BJ (cell line): Measurements from ENCODE around the gene ANKRD24. TPM values are rescaled to one million over a fixed set of nuclear protein-coding genes. Genes with fewer than 3 reads are reported as not detected.

ENCODE experiments used
- CTCF ChIA-PET: fragments of 350-600 bp; formaldehyde crosslinking; extraction: SDS; loops from one replicate; lab custom pipeline; 2021; ENCODE audit warnings: antibody characterized with exemption, inconsistent platforms; lab: Yijun Ruan, JAX
- POLR2A ChIA-PET: fragments of 300-600 bp; sonication (Branson Sonifier 250); formaldehyde crosslinking; extraction: SDS; loops from one replicate; lab custom pipeline; 2021; ENCODE audit warnings: antibody characterized with exemption; lab: Charles Lee
- DNase-seq: peaks from one replicate; pipeline ENCODE4 v3.0.0-alpha.2; 2011; ENCODE audit warnings: low read depth
- H3K27me3 ChIP-seq: 2 replicates; pipeline ENCODE4 v1.6.0; 2011; ENCODE audit warnings: low read length; ENCODE audit not compliant: control insufficient read depth, insufficient read depth
- H3K36me3 ChIP-seq: 2 replicates; pipeline ENCODE4 v1.5.1; 2011; ENCODE audit warnings: low read length; ENCODE audit not compliant: control insufficient read depth, insufficient read depth
- H3K4me3 ChIP-seq: 2 replicates; pipeline ENCODE4 v1.5.1; 2011; ENCODE audit warnings: low read depth, mild to moderate bottlenecking, control low read depth, low read length
- polyA plus RNA-seq: library from polyadenylated mRNA; depleted of rRNA; stranded (reverse); fragments of >200 nt; gene quantifications from 2 replicates; pipeline ENCODE4 v1.2.3, GENCODE V29; 2011
- TF ChIP-seq, protein P1 (sequence below): IDR thresholded peaks from 2 replicates; pipeline ENCODE4 v1.5.1; 2011; ENCODE audit warnings: low read depth, mild to moderate bottlenecking, control low read depth, inconsistent platforms, low read length, moderate library complexity; ENCODE audit not compliant: insufficient read depth

ANKRD24 gene
- polyA plus RNA-seq, 1 experiment, result 0.22 TPM

DNA sequence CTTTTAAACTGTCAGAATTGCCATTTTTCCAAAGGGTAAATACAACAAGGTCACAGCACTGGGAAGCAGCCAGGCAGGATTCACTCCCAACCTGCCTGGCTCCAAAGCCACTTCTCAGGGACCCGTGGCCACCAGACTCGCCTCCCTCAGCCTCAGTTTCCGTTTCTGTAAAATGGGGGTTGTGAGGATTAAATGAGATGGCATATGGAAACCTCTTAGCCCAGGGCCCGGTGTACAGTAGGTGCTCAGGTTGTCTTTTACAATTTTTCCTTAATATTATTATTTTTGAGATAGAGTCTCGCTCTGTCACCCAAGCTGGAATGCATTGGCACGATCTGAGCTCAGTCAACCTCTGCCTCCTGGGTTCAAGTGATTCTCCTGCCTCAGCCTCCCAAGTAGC is 74.5 kb downstream of the ANKRD24 start:
- TF ChIP-seq, protein P1, sequence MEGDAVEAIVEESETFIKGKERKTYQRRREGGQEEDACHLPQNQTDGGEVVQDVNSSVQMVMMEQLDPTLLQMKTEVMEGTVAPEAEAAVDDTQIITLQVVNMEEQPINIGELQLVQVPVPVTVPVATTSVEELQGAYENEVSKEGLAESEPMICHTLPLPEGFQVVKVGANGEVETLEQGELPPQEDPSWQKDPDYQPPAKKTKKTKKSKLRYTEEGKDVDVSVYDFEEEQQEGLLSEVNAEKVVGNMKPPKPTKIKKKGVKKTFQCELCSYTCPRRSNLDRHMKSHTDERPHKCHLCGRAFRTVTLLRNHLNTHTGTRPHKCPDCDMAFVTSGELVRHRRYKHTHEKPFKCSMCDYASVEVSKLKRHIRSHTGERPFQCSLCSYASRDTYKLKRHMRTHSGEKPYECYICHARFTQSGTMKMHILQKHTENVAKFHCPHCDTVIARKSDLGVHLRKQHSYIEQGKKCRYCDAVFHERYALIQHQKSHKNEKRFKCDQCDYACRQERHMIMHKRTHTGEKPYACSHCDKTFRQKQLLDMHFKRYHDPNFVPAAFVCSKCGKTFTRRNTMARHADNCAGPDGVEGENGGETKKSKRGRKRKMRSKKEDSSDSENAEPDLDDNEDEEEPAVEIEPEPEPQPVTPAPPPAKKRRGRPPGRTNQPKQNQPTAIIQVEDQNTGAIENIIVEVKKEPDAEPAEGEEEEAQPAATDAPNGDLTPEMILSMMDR, result no peak
- no peak for DNase-seq
- Histone ChIP-seq H3K36me3 (peaks cover 26% of the 10 kb centered on the region), H3K27me3 (no peaks in the 10 kb centered on the region), H3K4me3 (no peak overlapping the region)
- CTCF ChIA-PET, result interaction anchor here (0.6 kb wide), 1 partner anchor 323 kb away, joined by 3 read pairs; no protein-coding TSS in a partner anchor
- POLR2A ChIA-PET, result no interaction called here

DNA sequence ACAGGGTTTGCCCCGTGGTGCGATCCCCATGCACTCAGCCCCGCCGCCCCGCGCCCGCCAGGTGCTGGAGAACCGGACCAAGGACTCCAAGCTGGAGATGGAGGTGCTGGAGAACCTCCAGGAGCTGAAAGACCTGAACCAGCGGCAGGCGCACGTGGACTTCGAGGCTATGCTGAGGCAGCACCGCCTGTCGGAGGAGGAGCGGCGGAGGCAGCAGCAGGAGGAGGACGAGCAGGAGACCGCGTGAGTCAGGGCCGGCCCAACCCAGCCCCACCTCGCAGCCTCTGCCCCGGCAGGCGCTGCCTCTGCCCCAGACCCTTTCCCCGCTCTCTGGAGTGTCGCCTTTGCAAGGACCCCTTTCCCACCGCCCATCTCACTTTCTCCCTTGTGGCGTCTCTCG is 75.7 kb downstream of the ANKRD24 start:
- Histone ChIP-seq H3K36me3 (peaks cover 27% of the 10 kb centered on the region), H3K27me3 (no peaks in the 10 kb centered on the region), H3K4me3 (no peak overlapping the region)
- no peak for DNase-seq
- POLR2A ChIA-PET, result no interaction called here
- TF ChIP-seq, protein P1, result no peak
- CTCF ChIA-PET, result interaction anchor here (0.5 to 1.9 kb wide), 2 partner anchors 9 to 22 kb away, joined by 3 to 11 read pairs; no protein-coding TSS in a partner anchor

DNA sequence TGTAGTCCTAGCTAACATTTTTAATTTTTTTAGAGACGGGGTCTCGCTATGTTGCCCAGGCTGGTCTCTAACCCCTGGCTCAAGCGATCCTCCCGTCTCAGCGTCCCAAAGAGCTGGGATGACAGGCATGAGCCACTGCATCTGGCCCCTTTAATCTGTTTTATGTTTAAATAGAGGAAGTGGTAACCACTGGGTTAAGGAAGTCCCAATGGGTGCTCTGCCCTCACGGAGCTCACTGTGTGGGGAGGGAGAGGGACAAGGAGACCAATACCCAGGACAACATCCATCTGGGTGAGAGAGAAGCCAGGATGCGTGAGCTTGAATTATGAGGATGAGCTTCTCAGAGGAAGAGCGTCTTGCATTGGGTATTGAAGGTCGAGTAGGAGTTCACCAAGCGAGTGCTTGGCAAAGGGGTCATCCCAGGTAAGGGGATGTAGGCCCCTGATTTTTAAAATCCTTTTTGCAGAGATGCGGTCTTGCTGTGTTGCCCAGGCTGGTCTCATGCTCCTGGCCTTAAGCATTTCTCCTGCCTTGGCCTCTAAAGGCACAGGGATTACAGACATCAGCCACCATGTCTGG is 78.2 kb downstream of the ANKRD24 start:
- Histone ChIP-seq H3K36me3 (peaks cover 26% of the 10 kb centered on the region), H3K27me3 (no peaks in the 10 kb centered on the region), H3K4me3 (no peak overlapping the region)
- CTCF ChIA-PET, result interaction anchor here (0.7 to 2.1 kb wide), 4 partner anchors 26 to 291 kb away, joined by 3 to 6 read pairs (median 3); partner anchors contain the start of gene SH3GL1
- no peak for DNase-seq
- TF ChIP-seq, protein P1, result no peak
- POLR2A ChIA-PET, result no interaction called here

GRCh38 chr19:4264812-4265211 is 82.3 kb downstream of the ANKRD24 start:
- POLR2A ChIA-PET, result no interaction called here
- Histone ChIP-seq H3K4me3 (no peak overlapping the region), H3K27me3 (no peaks in the 10 kb centered on the region), H3K36me3 (peaks cover 20% of the 10 kb centered on the region)
- DNase-seq, result no peak
- TF ChIP-seq, protein P1, result no peak
- CTCF ChIA-PET, result no interaction called here

DNA sequence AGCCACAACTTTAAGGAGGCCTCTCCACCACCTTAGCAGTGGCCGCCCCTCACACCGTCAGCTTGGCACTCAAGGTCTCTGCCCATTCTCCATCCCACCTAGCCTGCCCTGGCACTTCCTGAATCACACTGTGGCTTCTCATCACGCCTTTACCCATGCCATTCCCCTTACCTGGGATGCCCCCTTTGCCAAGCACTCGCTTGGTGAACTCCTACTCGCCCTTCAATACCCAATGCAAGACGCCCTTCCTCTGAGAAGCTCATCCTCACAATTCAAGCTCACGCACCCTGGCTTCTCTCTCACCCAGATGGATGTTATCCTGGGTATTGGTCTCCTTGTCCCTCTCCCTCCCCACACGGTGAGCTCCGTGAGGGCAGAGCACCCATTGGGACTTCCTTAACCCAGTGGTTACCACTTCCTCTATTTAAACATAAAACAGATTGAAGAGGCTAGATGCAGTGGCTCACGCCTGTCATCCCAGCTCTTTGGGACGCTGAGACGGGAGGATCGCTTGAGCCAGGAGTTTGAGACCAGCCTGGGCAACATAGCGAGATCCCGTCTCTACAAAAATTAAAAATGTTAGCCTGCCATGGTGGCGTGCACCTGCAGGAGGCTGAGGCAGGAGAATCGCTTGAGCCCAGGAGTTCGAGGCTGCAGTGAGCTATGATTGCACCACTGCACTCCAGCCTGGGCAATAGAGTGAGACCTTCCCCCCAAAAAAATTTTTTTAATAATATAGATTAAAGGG is 83.9 kb downstream of the ANKRD24 start:
- Histone ChIP-seq H3K27me3 (no peaks in the 10 kb centered on the region), H3K4me3 (no peak overlapping the region), H3K36me3 (peaks cover 17% of the 10 kb centered on the region)
- ChIA-PET POLR2A (no interaction called here), CTCF (interaction anchor here (0.8 to 4.2 kb wide), 14 partner anchors 8 to 282 kb away, joined by 3 to 43 read pairs (median 5); partner anchors contain the start of genes MPND, SH3GL1 and YJU2)
- no peak for DNase-seq
- TF ChIP-seq, protein P1, result no peak
